ENCODE results near the gene ADRB1.

GRCh38 chr10:114077815-114078219, 34.2 kb downstream of the ADRB1 start:
- no peak for TF ChIP-seq CTCF (IDR thresholded peaks at IDR 0.05; ENCODE audit: low read depth, low read length, poor library complexity, severe bottlenecking)
- no peak for TF ChIP-seq EZH2phosphoT487 (IDR thresholded peaks at IDR 0.05; ENCODE audit: borderline replicate concordance, low read length)

Data from DOHH2 (cell line).